HG02870 (cell line): ENCODE data around the gene SLC35E1.

Experiments used
- ATAC-seq: cut with Tn5 transposase; IDR thresholded peaks from one replicate; pipeline ENCODE4 v1.9.1; 2021; ENCODE audit warnings: mild to moderate bottlenecking, moderate library complexity; ENCODE audit not compliant: unreplicated experiment

Gene SLC35E1

GRCh38 chr19:16599655-16600346 lies 27.6 kb upstream of the SLC35E1 start:
- no peak for ATAC-seq

GRCh38 chr19:16598848-16599247 lies 26.6 kb upstream of the SLC35E1 start:
- no peak for ATAC-seq

- no peak for ATAC-seq
Observed at GRCh38 chr19:16596399-16596798, 24.2 kb upstream of the SLC35E1 start.

- ATAC-seq = no peak
Observed at GRCh38 chr19:16595097-16595496, 22.9 kb upstream of the SLC35E1 start.

- ATAC-seq = no peak
Observed at GRCh38 chr19:16594681-16595091, 22.5 kb upstream of the SLC35E1 start.

GRCh38 chr19:16594131-16594586 lies 21.9 kb upstream of the SLC35E1 start:
- ATAC-seq = no peak

GRCh38 chr19:16593181-16593580 lies 21.0 kb upstream of the SLC35E1 start:
- no peak for ATAC-seq

GRCh38 chr19:16591803-16592556 lies 19.8 kb upstream of the SLC35E1 start:
- ATAC-seq = no peak

GRCh38 chr19:16590876-16591802 lies 18.9 kb upstream of the SLC35E1 start:
- no peak for ATAC-seq

- ATAC-seq = no peak
Observed at GRCh38 chr19:16589917-16590316, 17.7 kb upstream of the SLC35E1 start.

GRCh38 chr19:16588824-16589577 lies 16.8 kb upstream of the SLC35E1 start:
- peak; percentile 17 for ATAC-seq

- ATAC-seq = peak; percentile 46
Observed at GRCh38 chr19:16587833-16588823, 15.9 kb upstream of the SLC35E1 start.

- no peak for ATAC-seq
Observed at GRCh38 chr19:16586991-16587832, 15.0 kb upstream of the SLC35E1 start.

- no peak for ATAC-seq
Observed at GRCh38 chr19:16586477-16586871, 14.3 kb upstream of the SLC35E1 start.

- ATAC-seq = peak; percentile 40
Observed at GRCh38 chr19:16585808-16586476, 13.7 kb upstream of the SLC35E1 start.

- ATAC-seq = no peak
Observed at GRCh38 chr19:16585094-16585801, 13.0 kb upstream of the SLC35E1 start.
